HL-60/S4 treated with phorbol 12-myristate 13-acetate at 8.2 ng/mL for 4 days and 3 days (cell line): ENCODE measurements around the gene MISFA.
"Not testable (repeated sequence)": the region's sequence is repeated elsewhere in the genome, so short reads cannot be mapped to it uniquely, and the experiment has no call there.

ENCODE experiments used
- in situ Hi-C: fragments of 300-500 bp; cut with MboI; formaldehyde crosslinking; loops from 2 replicates; pipeline ENCODE4 v1.15.0; 2022; ENCODE audit warnings: low sequenced_read_pairs

MISFA gene

DNA sequence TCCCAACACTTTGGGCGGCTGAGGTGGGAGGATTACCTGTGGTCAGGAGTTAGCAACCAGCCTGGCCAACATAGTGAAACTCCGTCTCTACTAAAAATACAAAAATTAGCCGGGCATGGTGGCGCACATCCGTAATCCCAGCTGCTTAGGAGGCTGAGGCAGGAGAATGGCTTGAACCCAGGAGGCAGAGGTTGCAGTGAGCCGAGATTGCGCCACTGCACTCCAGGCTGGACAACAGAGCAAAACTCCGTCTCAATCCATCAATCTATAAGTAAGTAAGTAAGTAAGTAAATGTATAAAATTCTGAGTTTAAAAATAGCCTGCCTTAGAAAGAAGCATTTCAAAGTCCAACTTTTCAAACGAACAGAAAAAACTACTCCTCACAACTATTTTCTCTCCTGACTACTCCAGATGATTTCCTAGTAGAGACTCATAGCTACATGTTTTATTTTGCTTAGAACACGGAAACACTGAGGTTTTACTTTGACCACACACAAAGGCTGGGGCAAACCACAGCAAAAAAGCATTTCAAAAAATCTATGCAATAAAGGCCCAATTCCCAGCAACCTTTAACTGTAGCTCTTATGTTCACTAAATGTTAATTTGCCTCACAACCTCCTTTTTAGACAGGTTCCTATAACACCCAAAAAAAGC, 18.2 kb downstream of the MISFA start:
- in situ Hi-C loops: no loop called here

DNA sequence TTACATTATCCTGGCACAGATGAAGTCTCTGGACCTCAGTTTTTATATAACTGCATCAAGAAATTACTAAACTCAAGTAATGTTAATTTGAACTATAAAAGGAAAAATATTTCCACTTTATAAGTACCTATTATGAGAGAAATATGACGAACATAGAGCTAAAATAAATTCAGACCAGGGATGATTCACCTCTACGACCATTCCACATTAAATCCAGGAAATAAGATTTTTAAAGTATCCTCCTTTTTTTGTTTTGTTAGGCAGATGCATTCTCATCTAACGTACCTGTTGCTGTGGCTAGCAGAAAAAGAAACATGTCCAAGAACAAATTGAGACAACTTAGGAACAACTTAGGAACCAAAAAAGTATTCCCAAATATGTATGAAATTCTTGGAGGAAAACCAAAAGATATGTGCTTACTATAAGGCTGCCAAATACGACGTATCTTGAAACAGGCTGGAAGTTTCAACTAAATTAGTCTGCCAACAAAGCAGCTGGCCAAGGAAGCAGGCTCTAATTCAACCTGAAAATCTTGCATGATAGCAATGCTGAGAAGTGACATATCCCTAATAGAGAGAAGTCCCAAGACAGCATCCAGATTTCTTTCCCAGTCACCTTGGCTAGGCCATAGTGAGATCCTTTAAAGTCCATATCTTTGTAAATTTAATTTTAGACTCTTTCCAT, 18.9 kb downstream of the MISFA start:
- in situ Hi-C loops: no loop called here

DNA sequence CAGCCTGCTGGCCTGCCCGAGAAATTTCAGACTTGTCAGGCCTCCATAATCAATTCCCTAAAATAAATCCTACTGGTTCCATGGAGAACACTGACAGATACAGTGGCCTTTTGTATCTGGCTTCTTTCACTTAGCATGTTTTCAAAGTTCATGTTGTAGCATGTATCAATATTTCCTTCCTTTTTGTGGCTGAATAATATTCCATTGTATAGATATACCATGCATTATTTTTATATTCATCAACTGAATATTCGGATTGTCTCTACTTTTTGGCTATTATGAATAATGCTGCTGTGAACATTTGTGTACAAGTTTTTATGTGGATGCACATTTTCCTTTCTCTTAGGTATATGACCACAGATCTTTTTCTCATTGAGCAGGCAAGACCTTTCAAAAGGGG, 24.1 kb downstream of the MISFA start:
- in situ Hi-C loops: no loop called here

DNA sequence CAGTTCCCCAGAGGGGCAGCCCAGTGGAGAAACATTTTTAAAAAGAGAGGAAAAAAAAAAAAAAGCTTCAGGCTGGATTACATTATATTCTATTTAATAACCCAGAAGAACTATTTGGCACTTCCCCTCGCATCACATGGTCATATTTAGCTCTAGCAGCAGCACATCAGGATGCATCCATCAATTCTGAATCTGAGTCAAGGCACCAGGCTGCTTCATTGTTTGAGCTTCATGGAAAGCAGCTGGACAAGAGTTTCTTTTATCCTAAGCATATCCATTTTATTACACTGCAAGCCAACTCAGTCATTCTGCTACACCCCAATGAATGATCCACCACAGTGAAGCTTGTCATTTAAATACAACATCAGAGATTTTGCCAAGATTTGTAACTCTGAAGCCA, 24.6 kb downstream of the MISFA start:
- in situ Hi-C loops: no loop called here

DNA sequence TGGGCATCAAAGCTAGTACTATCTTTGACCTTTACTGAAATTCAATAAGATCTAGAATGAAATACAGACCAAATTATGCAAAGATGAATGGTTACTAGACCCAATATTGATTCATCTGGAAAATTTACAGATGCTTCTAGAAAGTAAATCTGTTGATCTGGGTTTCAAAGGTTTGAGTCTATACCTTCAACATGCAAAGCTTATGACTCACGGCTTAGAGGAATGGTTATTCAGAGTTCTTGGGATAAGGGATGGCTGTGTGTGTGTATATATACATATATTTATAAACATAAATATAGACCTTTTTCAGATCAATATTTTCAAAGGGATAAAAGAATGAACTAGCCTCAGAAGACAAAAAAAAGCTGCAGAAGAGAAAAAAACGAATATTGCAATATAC, 33.3 kb downstream of the MISFA start:
- in situ Hi-C loops: no loop called here

DNA sequence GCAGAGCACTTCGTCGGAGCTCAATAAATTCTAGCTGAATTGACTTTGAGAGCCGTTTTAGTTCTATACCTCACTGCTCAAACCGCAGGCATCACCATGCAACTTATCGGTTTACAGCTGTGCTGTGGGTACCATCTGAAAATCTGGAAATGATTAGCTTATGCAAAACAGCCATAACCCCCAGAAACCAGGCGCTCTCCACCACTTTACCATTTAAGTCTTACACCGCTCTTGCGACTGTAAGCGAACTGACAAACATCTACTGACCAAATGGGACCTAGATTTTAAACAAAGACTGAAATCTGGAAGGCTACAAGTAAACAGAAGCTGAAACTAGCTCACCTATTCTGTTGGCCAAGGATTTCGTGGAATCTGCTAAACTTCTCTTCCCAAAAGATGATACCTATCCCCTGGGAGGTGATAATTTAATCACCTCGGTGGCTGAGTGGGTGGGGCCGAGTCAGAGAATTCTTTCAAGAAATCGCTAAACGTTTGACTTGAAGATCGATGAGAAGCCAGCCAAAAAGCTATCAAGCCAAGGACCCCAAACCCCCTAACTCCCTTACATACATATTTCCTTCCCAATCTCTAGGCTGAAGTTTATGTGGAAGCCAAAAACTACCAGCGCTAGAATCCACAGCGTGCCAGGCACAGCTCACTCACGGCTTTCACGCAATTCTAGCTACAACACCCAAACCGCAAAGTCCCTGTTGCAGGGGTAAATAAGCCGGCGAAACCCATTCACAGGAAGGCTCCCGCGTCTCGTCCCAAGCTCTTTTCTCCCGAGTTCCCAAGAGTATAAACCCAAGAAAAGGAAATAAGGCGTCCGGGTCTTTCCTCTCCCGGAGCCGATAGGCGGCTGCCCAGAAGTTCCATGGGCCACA, 33.9 kb downstream of the MISFA start:
- in situ Hi-C loops: no loop called here

DNA sequence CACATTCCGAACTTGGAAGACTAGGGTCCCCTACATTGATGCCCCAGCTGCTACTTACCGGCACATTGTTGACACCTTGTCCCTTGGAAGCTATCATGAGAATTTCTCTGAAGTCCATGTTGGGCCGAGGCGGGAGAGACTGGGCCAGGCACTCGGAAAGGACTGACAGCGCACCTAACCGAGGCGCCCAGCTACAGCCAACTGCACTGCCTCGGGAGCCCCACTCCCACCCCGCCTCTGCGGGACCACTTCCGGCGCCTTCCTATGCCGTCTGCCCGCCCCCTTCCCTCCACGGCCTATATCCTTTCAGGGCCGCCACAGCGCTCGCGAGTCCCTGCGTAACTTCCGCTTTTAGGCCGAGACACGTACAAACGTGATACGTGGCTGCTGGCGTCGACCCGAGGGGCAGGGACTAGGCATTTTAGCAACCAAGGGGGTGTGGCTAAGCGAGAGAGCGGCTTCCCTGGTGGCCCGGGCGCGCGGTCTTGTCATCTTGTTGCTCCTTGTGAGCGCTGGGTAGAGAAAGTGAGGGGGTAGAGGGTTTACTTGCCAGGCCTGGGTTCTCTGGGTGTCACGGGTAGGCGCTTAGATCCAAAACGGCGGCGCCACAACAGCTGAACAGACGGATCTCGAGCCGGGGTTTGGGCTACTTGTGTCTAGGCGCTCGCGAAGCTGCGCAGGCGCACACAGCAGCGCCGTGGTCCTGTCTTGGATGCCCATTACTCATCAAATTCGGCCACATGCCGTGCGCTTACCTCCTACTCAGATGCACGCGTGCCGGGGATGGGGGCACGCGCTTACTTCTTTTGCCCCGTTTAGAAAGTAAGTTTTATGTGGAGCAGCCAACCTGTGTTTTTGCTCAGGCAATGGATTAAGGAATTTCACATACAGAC, 34.8 kb downstream of the MISFA start, which contains the start of gene SPTY2D1:
Gene SPTY2D1, minus strand, starts transcription at position 203 of the 893 bp plus-strand sequence. Its CDS starts 85 bp downstream, at position 118.
- in situ Hi-C loops: no loop called here

DNA sequence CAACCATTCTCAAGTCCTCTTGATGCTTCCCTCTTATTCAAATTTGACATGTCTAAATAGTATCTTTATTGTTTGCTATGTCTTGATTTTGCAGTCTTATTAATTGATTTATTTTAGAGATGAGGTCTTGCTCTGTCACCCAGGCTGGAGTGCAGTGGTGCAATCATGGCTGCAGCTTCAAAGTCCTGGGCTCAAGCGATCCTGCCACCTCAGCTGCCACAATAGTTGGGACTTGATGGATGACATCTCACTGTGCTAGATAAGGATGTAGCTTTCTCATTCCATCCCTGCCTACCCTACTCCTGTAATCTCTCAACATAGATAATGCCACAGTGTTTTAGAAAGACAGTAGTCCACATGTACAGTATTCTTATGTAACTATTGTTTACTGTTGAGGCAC, 42.1 kb downstream of the MISFA start:
- in situ Hi-C loops: no loop called here

DNA sequence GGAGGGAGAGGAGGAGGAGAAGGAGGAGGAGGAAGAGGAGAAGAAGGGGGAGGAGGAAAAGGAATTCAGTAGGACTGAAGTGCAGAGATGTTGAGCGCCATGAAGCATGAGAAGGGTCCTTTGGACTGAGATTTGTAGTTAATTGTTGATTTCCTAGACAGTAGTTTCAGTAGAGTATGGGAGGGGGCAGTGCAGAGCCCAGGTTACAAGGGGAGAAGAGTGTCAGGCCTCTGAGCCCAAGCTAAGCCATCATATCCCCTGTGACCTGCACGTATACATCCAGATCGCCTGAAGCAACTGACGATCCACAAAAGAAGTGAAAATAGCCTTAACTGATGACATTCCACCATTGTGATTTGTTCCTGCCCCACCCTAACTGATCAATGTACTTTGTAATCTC, 43.4 kb downstream of the MISFA start:
- in situ Hi-C loops: not testable (repeated sequence)

DNA sequence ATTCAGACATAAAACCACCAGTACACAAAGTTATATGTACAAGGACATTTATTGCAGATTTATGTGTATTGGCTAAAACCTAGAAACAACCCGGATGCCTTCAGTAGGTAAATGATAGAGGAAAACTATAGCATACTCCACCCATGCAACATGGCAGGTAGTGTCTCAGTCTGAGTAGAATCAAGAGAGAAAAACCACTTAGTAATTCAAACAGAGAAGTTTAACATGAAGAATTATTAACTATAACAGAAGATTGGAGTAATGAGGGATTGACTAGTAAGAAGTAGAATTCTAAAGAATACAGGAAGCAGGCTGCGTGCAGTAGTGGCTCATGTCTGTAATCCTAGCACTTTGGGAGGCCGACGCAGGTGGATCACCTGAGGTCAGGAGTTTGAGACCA, 50.8 kb downstream of the MISFA start:
- in situ Hi-C loops: no loop called here

DNA sequence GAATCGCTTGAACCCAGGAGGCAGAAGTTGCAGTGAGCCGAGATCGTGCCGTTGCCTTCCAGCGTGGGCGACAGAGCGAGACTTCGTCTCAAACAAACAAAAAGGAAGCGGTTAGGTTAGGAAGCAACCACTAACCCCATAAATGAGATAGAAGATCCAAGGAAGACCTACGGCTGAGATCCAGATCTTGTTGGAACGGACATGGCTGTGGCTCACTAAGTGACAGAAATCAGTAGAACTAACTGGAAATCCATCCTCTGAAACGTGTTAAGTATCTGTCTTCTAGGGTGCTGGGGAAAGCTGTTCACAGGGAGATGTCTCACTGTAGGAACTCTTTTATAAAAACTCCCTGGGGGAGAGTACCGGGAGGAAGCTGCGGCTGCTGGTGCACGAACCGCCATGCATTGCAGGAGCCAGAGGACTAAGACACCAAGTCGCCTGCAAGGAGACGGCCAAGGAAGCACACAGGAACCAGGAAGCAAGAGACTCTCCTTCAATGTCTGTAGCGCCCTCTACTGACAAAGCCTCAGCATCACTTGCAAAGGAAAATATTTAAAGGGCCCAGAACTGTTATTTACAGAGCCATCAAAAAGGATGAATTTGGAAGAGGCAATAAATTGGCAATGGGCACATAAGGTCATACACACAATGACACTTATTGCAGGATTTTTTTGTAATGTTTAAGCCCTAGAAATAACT, 51.4 kb downstream of the MISFA start:
- in situ Hi-C loops: no loop called here
